Left cardiac atrium (tissue), 4 donors: ENCODE results near the gene NPIPA5. TPM values are rescaled to one million over a fixed set of nuclear protein-coding genes. Genes with fewer than 3 reads are reported as not detected.
A peak's percentile ranks its signal among the peaks of the same experiment; 100 is the strongest.
"Not testable (repeated sequence)": the region's sequence is repeated elsewhere in the genome, so short reads cannot be mapped to it uniquely, and the experiment has no call there.

ENCODE experiments used
- ATAC-seq, 2 donors: fragments of 200-7000 bp; cut with Tn5 transposase; one replicate each; pipeline ENCODE4 v1.9.1; 2020; ENCODE audit warnings: mild to moderate bottlenecking in 2 of 2, moderate library complexity in 2 of 2
- DNase-seq: peaks from one replicate; pipeline ENCODE4 v3.0.0-alpha.2; 2020
- intact Hi-C, 2 donors: fragments of 100-400 bp; cut with DNase I; formaldehyde crosslinking; loops; one replicate each; pipeline versions ENCODE4 v1.14.1 to v1.15.1; 2022 to 2023
- total RNA-seq, 2 donors: library from RNA; stranded (reverse); fragmentation: NEBNext Ultra II Directional; extraction: Animal tissue kit (Norgen Biotek cat#: 25700); gene quantifications; one replicate each; pipeline ENCODE4 v1.2.1, GENCODE V29; 2021
- donor health status: DM: no; HTN: yes; CAD: no.
- donor health status: DM: no; HTN: yes; CAD: no; lungs with severe emphysema.
- donor health status: DM: yes; HTN: yes; CAD: no.
- donor health status: Dilated cardiomyopathy.

The NPIPA5 gene
- total RNA-seq, 2 donors from 2014 or later: 8.6 to 9.5 TPM

DNA sequence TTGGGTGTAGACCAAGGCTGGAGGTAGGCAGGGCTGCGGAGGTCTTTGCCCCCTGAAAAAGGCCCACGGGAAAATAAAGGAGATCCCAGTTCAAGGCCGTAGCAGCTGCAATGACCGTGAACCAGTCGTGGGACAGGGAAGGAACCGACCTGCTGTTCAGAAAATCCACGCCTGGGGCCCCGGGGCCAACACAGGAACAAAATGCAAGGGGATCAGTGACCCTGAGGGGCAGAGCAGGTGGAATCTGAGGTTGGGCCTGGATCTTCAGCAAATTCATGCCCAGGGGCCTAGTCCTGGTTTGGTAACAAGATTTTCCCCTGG, 18.4 kb upstream of the NPIPA5 start:
- intact Hi-C loops, ATAC-seq, DNase-seq: not testable (repeated sequence)

DNA sequence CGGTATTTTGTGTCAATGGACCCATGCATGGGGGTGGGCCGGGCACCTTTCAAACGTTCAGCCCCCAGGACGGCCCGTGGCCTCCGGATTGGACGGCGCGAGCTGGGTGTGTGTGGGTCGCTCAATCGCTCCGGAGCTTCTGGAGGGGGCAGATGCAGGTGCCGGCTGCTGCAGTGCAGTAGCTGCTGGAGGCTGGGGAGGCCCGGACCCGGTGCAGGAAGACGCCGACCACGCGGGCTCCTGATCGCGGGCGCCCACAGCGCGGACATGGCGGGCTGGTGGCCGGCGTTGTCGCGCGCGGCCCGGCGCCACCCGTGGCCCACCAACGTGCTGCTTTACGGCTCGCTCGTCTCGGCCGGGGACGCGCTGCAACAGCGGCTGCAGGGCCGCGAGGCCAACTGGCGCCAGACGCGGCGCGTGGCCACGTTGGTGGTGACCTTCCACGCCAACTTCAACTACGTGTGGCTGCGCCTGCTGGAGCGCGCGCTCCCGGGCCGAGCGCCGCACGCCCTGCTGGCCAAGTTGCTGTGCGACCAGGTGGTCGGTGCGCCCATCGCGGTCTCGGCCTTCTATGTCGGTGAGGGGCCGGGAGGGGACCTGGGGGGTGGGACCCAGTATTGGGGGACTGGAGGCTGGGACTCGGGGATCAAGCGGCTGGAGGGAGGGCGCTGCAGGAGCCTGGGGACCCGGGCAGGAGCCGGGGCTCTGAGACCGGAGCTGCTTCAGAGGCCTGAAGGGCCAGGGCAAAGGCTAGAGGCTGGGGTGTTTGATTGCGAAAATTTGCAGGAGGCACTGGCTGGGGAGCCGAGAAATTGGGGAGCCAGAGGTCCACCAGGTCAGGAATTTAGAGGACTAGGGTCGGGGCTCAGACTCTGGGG, 17.8 kb upstream of the NPIPA5 start, which contains the start of gene MPV17L:
TSS of gene MPV17L (plus strand) at position 124 of the 878 bp plus-strand sequence. CDS start at position 268, 144 bp downstream.
- DNase-seq (peak; percentile 70), ATAC-seq (peak; percentile 93 to 94)
- intact Hi-C loops: not testable (repeated sequence)

DNA sequence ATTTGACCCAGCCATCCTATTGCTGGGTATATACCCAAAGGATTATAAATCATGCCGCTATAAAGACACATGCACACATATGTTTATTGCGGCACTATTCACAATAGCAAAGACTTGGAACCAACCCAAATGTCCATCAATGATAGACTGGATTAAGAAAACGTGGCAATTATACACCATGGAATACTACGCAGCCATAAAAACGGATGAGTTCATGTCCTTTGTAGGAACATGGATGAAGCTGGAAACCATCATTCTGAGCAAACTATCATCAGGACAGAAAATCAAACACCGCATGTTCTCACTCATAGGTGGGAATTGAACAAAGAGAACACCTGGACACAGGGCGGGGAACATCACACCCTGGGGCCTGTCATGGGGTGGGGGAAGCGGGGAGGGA, 14.9 kb upstream of the NPIPA5 start:
- intact Hi-C loops, ATAC-seq, DNase-seq: not testable (repeated sequence)

DNA sequence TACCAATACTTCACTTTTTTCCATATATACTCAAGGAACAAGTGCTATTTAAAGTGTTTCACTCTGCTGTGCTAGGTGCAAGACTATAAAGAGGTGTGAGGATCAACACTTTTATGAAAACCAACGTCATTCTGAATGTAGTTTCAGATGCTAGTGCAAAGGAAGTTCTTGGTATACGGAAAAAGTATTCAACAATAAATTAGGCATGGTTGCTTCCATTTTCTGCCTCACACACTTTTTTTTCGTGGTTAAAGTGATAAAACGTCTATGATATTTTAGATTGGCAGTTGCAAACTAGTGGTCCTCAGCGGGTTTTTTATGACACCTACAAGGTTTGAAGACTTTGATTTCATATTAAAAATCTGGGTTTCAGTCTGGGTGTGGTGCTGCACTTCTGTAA, 11.8 kb upstream of the NPIPA5 start:
- DNase-seq, ATAC-seq, intact Hi-C loops: not testable (repeated sequence)

DNA sequence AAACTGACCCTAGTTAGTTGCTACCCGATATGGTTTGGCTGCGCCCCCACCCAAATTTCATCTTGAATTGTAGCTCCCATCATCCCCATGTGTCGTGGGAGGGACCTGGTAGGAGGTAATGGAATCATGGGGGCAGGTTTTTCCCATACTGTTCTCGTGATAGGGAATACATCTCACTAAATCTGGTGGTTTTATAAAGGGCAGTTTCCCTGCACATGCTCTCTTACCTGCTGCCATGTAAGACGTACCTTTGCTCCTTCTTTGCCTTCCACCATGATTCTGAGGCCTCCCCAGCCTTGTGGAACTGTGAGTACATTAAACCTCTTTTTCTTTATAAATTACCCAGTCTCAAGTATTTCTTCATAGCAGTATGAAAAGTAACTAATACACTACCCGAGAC, 10.0 kb upstream of the NPIPA5 start:
- intact Hi-C loops, ATAC-seq, DNase-seq: not testable (repeated sequence)

DNA sequence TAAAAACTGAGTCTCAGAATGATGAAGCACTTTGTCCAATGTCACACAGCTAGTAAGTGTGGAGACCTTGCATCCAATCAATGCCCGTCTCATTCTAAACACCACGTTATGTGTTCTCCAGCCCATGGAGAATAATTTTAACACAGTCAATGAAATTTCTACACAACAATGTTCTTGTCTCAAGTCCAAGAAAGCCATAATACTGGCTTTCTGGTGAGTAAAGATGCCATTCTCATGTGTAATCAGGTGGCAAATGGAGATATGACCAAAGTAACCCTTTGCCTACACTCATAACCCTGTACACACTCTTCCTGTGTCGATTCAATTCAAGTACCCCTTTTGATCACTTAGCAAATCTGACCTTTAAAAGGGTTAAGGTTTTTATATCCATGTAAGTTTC, 4.7 kb upstream of the NPIPA5 start:
- ATAC-seq, DNase-seq, intact Hi-C loops: not testable (repeated sequence)

DNA sequence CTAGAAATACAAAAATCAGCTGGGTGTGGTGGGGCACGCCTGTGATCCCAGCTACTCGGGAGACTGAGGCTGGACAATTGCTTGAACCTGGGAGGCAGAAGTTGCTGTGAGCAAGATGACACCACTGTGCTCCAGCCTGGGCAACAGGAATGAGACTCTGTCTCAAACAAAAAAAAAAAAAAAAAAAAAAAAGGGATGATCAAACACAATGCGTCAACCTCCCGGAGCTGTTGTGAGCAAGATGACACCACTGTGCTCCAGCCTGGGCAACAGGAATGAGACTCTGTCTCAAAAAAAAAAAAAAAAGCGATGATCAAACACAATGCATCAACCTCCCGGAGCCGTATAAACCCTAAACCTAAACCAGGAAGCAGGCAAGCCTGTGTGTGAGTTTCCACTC, 20.6 kb downstream of the NPIPA5 start:
- intact Hi-C loops, ATAC-seq, DNase-seq: not testable (repeated sequence)

DNA sequence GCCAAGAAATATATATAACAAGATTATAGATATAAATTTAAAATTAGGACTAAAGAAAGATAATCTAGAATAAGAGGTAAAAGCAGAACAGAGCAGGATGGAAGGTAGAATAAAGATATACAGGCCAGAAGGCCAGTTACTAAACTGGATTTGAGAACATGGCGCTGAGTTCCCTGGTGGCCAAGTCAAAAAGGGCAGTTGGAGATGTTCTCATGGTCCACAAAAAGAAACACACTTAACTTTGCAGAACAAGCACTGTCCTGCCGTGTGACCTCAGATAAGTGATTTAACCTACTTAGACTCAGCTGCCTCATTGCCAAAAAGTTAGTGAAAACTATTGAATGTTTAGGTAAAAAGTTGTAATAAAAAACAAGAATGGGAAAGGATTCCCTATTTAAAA, 23.2 kb downstream of the NPIPA5 start:
- DNase-seq, ATAC-seq, intact Hi-C loops: not testable (repeated sequence)

DNA sequence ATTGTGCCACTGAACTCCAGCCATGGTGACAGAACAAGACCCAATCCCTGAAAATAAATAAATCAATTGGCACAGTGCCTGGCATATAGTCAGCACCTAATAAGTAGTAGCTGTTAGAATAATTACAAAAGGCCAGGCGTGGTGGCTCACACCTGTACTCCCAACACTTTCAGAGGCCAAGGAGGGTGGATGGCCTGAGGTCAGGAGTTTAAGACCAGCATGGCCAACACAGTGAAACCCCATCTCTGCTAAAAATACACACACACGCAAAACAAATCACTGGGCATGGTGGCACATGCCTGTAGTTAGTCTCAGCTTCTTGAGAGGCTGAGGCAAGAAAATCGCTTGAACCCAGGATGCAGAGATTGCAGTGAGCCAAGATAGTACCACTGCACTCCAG, 25.2 kb downstream of the NPIPA5 start:
- intact Hi-C loops, ATAC-seq, DNase-seq: not testable (repeated sequence)

DNA sequence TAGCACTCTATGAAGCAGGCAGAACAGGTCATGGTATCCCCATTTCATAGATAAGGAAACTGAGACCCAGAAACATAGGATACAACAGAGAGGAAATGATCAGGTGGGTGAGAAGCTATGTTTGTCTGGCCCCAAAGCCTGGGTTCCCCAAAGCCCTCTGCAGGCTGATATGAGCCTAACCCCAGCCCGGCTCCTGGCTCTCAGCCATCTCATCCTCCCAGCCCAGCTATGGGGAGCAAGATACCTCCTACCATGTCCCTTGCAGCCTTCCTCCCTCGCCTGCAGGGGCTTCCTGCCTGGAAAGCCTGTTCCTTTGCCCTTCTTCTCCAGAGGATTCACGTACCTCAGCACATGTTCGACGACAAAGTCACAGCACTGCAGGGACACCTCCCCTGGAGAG, 26.3 kb downstream of the NPIPA5 start:
- DNase-seq, intact Hi-C loops: not testable (repeated sequence)
- ATAC-seq: peak in 1 of 2 donors; percentile 22

DNA sequence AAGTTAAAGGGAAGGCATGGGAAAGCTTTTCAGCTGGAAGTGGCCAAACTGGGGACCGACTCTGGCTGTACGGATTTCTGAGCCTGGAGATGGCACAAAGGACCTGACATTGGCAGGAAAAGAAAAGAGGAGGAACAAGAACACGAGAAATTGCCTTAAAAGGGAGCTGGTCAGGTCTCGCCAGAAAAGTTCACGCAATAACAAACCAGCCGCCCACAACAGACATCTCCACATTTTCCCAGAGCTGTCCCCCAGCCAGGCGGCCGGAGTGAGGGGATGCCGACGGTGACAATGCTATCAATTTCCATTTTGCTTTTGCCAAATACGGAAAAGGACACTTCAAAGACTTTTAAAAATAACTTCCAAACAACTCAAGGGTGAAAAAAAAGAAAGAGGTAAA, 26.8 kb downstream of the NPIPA5 start:
- peak; percentile 41 to 48 for ATAC-seq
- intact Hi-C loops, DNase-seq: not testable (repeated sequence)

DNA sequence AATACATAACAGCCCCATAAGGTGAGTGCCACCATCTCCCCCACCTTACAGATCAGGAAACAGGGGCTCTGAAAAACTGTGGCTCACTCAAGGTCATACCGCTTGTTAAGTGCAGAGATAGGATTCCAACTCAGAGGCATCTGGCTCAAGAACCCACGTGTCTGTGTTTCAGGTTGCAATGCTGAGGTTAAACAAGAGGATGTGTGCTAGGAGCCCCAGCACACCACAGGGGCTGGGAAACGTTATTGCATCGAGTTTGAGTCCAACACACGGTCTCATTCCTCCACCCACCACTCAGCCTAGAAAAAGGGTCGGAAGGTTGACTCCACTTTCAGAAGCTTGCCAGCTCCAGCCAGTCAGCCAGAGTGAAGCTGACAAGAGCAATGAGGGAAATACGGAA, 29.4 kb downstream of the NPIPA5 start:
- intact Hi-C loops, DNase-seq, ATAC-seq: not testable (repeated sequence)

DNA sequence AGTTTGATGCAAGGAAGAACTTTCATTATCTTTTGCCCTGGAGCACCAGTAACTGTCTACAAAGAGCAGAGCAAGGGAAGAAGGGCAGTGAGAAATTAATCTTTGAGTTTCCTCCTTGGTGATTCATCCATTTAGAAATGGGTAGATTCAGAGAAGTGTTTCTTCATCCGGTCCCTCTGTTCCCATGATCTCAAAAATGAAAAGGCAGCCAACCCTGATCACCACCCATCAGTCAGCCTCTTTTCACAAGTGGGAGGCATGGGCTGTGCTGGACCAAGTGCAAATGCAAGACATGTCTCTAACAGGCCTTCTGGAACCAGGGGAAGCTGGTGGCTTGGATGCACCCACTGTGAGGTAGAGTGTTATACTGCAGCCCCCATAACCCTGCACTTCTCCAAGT, 35.8 kb downstream of the NPIPA5 start:
- intact Hi-C loops, DNase-seq, ATAC-seq: not testable (repeated sequence)

DNA sequence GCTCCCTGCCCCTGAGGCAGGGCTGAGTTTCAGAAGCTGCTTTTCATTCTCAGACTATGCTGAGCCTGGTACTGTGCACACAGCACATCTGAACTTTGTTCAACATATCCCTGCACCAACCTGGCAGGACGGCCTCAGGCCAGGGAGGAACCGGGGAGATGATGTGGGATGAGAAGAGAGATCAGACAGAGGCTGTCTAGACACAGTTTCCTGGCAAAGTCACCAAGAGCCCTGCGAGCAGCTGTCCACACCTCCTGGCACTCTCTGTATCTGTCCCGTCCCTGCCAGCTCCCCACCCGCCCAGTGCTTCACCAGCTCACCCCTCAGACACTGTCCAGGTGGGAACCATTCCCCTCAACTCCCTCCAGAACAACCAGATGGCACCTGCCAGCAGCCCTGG, 39.1 kb downstream of the NPIPA5 start:
- intact Hi-C loops, DNase-seq: not testable (repeated sequence)
- peak; percentile 3 to 57 for ATAC-seq

DNA sequence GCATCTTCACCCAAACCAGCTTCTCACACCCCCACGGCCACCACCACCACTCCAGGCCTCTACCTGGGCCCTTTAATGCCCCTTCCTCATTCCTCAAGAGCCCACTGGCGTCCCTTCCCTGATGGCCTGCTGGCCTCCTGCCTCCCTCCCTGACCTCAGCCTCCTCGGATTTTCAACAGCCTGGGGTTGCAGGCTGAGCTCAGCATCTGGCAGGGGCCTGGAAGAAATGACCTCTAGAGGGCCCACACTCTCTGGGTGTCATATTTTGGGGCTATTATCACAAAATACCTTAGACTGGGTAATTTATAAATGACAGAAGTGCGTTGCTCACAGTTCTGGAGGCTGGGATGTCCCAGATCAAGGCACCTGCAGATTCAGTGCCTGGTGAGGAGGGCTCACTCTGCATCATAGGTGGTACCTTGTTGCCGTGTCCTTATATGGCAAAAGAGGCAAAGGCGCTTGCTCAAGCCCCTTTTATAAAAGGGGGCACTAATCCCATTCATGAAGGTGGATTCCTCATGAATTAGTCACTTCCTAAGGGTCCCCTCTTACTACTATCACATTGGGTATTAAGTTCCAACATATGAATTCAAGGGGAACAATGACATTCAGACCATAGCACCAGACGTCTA, 40.0 kb downstream of the NPIPA5 start:
- ATAC-seq, DNase-seq, intact Hi-C loops: not testable (repeated sequence)

DNA sequence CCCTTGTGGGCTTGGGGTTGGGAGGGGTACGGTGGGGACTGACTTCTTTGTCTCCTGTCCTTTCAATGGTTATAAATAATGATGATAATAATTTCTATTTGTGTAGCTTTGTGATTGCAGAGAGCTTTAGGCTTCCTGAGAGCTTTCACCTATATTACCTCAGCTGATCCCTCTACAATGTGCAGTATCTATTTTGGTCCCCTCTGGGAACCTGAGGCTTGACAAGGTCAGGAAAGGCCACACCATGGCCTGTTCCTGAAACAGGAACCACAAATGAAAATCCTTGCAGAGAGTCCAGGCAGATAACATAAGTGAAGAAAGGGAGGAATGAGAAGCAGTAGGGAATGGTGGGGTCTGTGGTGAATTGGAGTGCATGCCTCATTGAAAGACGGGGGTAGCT, 42.5 kb downstream of the NPIPA5 start:
- DNase-seq, ATAC-seq, intact Hi-C loops: not testable (repeated sequence)

DNA sequence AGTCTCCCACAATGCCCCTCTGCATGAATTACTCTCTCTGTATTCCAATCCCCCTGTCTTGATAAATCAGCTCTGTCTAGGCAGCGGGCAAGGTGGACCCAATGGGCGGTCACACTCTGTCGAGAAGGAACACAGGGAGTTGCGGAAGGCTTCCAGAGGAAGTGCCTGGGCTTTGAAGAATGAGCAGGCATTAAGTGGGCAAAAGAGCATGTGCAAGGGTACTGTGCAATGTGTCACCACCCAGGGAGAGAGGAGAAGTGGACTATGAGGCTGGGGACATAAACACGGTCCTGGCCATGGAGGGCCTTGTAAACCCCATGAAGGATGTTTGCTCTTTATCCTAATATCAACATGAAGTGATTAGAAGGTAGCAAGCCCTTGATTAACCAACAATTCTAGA, 44.1 kb downstream of the NPIPA5 start:
- intact Hi-C loops, ATAC-seq, DNase-seq: not testable (repeated sequence)

DNA sequence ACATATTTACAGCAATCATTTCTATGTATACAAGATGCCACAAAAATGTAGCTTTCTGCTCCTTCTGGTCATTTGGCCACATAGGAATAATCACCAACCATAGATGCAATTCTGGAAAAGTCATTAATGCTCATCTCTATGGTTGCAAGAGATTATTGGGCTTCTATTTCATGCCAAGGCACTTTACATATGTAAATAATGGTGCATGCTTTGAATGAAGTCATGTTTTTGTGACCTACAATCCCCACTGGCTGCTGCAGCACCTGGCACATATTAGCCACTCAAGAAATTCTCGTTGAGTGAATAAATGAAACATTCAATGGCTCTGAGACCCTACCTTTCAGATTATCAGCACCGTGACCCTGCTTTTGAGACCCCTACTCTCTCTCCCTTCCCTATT, 47.1 kb downstream of the NPIPA5 start:
- DNase-seq, ATAC-seq, intact Hi-C loops: not testable (repeated sequence)

DNA sequence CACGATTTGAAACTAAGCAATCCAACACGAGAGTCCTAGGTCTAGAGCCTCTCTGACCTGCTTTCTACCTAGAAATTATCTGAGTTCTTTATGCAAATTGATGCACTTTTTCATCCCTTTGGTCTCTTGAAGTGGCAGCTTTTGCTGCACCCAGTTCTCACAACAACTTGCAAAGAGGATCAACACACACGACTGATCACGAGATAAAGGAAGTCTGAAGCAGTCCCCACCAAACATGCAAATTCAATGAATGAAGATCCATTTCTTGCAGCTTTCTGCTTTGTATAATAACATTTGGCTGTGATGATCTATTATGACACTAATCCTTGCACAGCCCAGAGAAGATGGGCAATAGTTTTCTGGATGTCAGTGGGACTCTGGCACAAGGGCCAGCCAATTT, 53.1 kb downstream of the NPIPA5 start:
- ATAC-seq, intact Hi-C loops, DNase-seq: not testable (repeated sequence)

DNA sequence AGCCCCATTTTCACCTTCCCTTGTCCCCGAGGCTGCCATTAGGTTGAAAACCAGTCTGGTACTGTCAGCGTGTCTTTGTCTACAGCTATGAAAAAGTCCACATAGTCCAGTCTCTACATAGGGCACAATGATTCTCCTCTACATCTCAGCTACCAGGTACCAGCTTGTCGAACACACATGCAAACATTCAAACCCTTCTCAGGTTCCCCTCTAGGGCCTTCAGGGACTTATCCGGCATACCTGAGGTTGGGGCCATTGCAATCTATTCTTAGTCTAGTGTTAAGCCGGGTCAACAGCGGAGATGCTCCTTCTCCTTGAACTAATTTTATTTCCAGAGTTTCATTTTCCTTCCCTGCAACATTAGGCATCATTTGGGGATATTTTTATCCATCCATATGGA, 54.7 kb downstream of the NPIPA5 start:
- intact Hi-C loops, DNase-seq, ATAC-seq: not testable (repeated sequence)
